Subcutaneous adipose tissue (tissue), 4 donors: ENCODE data around the gene CSNK2B. TPM values are rescaled to one million over a fixed set of nuclear protein-coding genes. Genes with fewer than 3 reads are reported as not detected.

Experiments used
- CTCF ChIP-seq: fragments of 450-650 bp; IDR thresholded peaks from one replicate; pipeline ENCODE4 v1.5.1; 2016; ENCODE audit warnings: low read depth, mild to moderate bottlenecking, control low read depth, antibody characterized with exemption, moderate library complexity
- total RNA-seq, 4 donors: library from RNA; depleted of rRNA; stranded (reverse); fragments of >200 nt; gene quantifications; one replicate each; pipeline ENCODE4 v1.1.0, GENCODE V29; 2016

Gene CSNK2B
- total RNA-seq, 4 donors from 2014 or later, result 146 to 170 (median 165) TPM

GRCh38 chr6:31705931-31706330, 40.1 kb downstream of the CSNK2B start:
- TF ChIP-seq CTCF, result no peak

GRCh38 chr6:31706599-31706998, 40.7 kb downstream of the CSNK2B start, which contains the start of gene LY6G6F:
Gene LY6G6F (plus strand): TSS chr6:31706866. CDS start chr6:31706907, 41 bp downstream.
- no peak for TF ChIP-seq CTCF

- TF ChIP-seq CTCF, result no peak
Observed at GRCh38 chr6:31707701-31708100, 41.8 kb downstream of the CSNK2B start.

- no peak for TF ChIP-seq CTCF
Observed at GRCh38 chr6:31708224-31708623, 42.3 kb downstream of the CSNK2B start.

- TF ChIP-seq CTCF, result no peak
Observed at GRCh38 chr6:31710523-31711219, 44.8 kb downstream of the CSNK2B start.

GRCh38 chr6:31711233-31711632, 45.4 kb downstream of the CSNK2B start:
- TF ChIP-seq CTCF, result no peak

GRCh38 chr6:31712296-31712695, 46.4 kb downstream of the CSNK2B start:
- TF ChIP-seq CTCF, result no peak
